UCSD-AML1 (cell line): ENCODE measurements around the gene TRIO.
"Not testable (repeated sequence)": the region's sequence is repeated elsewhere in the genome, so short reads cannot be mapped to it uniquely, and the experiment has no call there.

Source experiments
- DNase-seq: peaks from one replicate; lab custom pipeline; 2025; ENCODE audit not compliant: unreplicated experiment; lab: John Stamatoyannopoulos, UW

TRIO gene

GRCh38 chr5:14204785-14205321, 61.7 kb downstream of the TRIO start:
- DNase-seq: peak; percentile 61

- no peak for DNase-seq
Measured at GRCh38 chr5:14206028-14206725, 63.0 kb downstream of the TRIO start.

GRCh38 chr5:14207428-14207827, 64.3 kb downstream of the TRIO start:
- DNase-seq: not testable (repeated sequence)

GRCh38 chr5:14208071-14209021, 65.2 kb downstream of the TRIO start:
- no peak for DNase-seq

- no peak for DNase-seq
Measured at GRCh38 chr5:14209222-14209822, 66.2 kb downstream of the TRIO start.

- DNase-seq: no peak
Measured at GRCh38 chr5:14209836-14210235, 66.7 kb downstream of the TRIO start.

GRCh38 chr5:14210729-14211128, 67.6 kb downstream of the TRIO start:
- DNase-seq: no peak

GRCh38 chr5:14211818-14212803, 69.0 kb downstream of the TRIO start:
- no peak for DNase-seq

- no peak for DNase-seq
Measured at GRCh38 chr5:14212838-14213237, 69.7 kb downstream of the TRIO start.

GRCh38 chr5:14213253-14213652, 70.1 kb downstream of the TRIO start:
- no peak for DNase-seq

- no peak for DNase-seq
Measured at GRCh38 chr5:14213813-14214585, 70.9 kb downstream of the TRIO start.

- no peak for DNase-seq
Measured at GRCh38 chr5:14215901-14216300, 72.8 kb downstream of the TRIO start.

- no peak for DNase-seq
Measured at GRCh38 chr5:14216372-14216771, 73.2 kb downstream of the TRIO start.

- DNase-seq: no peak
Measured at GRCh38 chr5:14216902-14217301, 73.8 kb downstream of the TRIO start.

GRCh38 chr5:14217587-14217986, 74.4 kb downstream of the TRIO start:
- no peak for DNase-seq

GRCh38 chr5:14218011-14218410, 74.9 kb downstream of the TRIO start:
- no peak for DNase-seq

GRCh38 chr5:14218480-14218879, 75.3 kb downstream of the TRIO start:
- DNase-seq: no peak

GRCh38 chr5:14218897-14219573, 75.9 kb downstream of the TRIO start:
- DNase-seq: no peak
